ENCODE measurements around the gene EPHA4. TPM values are rescaled to one million over a fixed set of nuclear protein-coding genes. Genes with fewer than 3 reads are reported as not detected.

EPHA4 gene
- total RNA-seq, 1 donor from 2014 or later = 24.1 TPM

DNA sequence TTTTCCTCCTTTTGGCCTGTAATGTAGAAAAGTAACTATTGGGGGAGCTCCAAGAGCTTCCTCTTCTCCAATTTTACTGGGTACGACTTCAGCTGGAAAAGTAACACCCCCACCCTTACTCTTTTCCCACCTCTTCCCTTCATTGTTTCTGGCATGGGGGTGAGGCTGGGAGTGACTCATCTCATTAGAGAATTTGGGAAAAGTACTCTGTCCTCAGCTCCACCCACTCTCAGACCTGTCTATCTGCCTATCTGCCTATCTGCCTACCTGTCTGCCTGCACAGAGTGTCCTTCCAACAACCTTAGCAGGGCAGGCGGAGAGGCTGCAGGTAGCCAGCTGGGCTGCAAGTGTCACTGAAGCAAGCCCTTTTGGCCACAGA, 93.6 kb downstream of the EPHA4 start:
- Histone ChIP-seq H3K4me1 (no peaks in the 10 kb centered on the region), H3K4me3 (no peak overlapping the region), H3K27me3 (no peaks in the 10 kb centered on the region), H3K9me3 (no peaks in the 10 kb centered on the region), H3K36me3 (no peaks in the 10 kb centered on the region), H3K27ac (no peak overlapping the region)
- intact Hi-C loops (cut with DNase I) = no loop called here
- no peak for DNase-seq (ENCODE audit: extremely low spot score in 2 of 2)
- TF ChIP-seq, protein P1, sequence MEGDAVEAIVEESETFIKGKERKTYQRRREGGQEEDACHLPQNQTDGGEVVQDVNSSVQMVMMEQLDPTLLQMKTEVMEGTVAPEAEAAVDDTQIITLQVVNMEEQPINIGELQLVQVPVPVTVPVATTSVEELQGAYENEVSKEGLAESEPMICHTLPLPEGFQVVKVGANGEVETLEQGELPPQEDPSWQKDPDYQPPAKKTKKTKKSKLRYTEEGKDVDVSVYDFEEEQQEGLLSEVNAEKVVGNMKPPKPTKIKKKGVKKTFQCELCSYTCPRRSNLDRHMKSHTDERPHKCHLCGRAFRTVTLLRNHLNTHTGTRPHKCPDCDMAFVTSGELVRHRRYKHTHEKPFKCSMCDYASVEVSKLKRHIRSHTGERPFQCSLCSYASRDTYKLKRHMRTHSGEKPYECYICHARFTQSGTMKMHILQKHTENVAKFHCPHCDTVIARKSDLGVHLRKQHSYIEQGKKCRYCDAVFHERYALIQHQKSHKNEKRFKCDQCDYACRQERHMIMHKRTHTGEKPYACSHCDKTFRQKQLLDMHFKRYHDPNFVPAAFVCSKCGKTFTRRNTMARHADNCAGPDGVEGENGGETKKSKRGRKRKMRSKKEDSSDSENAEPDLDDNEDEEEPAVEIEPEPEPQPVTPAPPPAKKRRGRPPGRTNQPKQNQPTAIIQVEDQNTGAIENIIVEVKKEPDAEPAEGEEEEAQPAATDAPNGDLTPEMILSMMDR (IDR thresholded peaks at IDR 0.05) = no peak
- no peak for TF ChIP-seq POLR2AphosphoS5 (IDR thresholded peaks at IDR 0.05; ENCODE audit: insufficient read depth in 1 of 2, low read depth in 1 of 2)
- no peak for TF ChIP-seq POLR2A (IDR thresholded peaks at IDR 0.05)

DNA sequence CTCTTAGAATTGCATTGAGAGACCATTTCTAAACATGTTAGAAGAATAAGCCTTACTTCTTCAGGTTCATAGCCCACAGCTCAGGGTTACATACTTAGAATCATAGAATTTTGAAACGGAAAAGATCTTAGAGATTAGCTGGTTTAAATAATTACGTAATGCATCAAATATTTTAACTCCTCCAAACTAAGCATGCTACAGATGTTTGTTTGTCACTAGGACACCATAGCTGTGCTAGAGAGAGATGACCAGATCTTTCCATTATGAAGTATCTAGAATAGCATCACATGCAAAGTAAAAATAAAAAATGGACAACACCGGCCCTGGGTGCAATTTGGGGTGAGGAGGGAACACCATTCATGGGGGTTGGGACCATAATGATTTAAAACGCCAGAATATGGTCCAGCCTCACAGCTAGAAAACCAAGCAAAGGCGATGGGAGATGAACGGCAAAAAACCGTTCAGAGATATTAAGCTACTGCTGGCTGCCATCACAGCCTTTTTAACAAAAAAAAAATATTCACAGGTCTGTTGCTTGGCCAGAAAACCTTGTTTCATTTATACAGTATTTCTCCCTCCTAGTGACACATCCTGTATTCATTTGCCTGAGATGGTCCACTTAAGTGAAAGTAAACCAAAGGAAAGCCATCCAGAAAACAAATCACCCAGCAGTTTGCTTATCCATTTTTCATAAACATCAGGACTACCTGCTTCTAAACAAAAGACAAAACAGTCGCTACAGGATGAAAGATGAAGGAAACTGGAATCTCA, 94.2 kb downstream of the EPHA4 start:
- TF ChIP-seq, protein P1 (IDR thresholded peaks at IDR 0.05) = no peak
- TF ChIP-seq POLR2A (IDR thresholded peaks at IDR 0.05) (no peak), POLR2AphosphoS5 (IDR thresholded peaks at IDR 0.05; ENCODE audit: insufficient read depth in 1 of 2, low read depth in 1 of 2) (no peak)
- Histone ChIP-seq H3K27me3 (no peaks in the 10 kb centered on the region), H3K4me3 (no peak overlapping the region), H3K27ac (no peak overlapping the region), H3K36me3 (no peaks in the 10 kb centered on the region), H3K4me1 (no peaks in the 10 kb centered on the region), H3K9me3 (no peaks in the 10 kb centered on the region)
- no peak for DNase-seq (ENCODE audit: extremely low spot score in 2 of 2)
- intact Hi-C loops (cut with DNase I) = no loop called here

DNA sequence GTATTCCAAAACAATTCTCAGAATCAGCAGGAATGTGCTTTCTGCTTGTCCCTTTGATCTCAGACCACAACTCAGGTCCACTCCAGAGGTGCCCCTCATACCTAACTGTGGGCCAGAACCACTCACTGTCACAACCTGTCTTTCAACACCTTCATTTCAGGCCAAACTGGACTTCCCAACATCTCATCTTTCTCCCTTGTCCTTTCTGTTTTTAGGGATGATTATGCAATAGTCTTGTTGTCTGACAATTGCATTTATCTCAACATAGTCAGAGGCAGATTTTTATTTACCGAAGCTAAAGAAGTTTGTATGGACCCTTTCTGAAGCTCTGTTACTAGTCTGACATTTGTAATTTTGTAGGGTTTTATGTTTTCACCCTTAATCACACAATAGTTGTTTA, 95.9 kb downstream of the EPHA4 start:
- no peak for TF ChIP-seq POLR2AphosphoS5 (IDR thresholded peaks at IDR 0.05; ENCODE audit: insufficient read depth in 1 of 2, low read depth in 1 of 2)
- TF ChIP-seq, protein P1 (IDR thresholded peaks at IDR 0.05) = no peak
- TF ChIP-seq POLR2A (IDR thresholded peaks at IDR 0.05) = no peak
- Histone ChIP-seq H3K27me3 (no peaks in the 10 kb centered on the region), H3K27ac (no peak overlapping the region), H3K4me3 (no peak overlapping the region), H3K36me3 (no peaks in the 10 kb centered on the region), H3K4me1 (no peaks in the 10 kb centered on the region), H3K9me3 (no peaks in the 10 kb centered on the region)
- intact Hi-C loops (cut with DNase I) = no loop called here
- DNase-seq (ENCODE audit: extremely low spot score in 2 of 2) = no peak

DNA sequence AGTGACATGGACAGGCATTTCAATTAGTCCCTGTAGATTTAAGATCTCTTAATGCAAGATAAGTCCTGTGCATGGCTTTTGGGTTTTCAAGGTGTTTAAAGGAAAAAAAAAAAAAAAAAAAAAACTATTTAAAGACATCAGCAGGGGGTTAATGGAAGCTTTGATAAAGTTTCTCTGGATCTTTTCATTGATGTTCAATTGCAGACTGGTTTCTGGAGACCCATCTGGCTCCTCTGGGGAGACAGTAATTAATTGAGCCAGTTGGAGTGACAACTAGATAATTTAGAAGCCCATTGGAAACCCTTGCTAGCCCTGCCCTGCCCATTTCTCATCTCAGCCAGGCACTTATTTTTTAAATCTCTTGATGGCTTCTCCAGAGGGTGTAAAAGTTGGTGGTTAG, 98.7 kb downstream of the EPHA4 start:
- H3K4me1 ChIP-seq = no peaks in the 10 kb centered on the region
- H3K36me3 ChIP-seq = no peaks in the 10 kb centered on the region
- intact Hi-C loops (cut with DNase I) = no loop called here
- no peak for TF ChIP-seq POLR2AphosphoS5 (IDR thresholded peaks at IDR 0.05; ENCODE audit: insufficient read depth in 1 of 2, low read depth in 1 of 2)
- TF ChIP-seq, protein P1 (IDR thresholded peaks at IDR 0.05) = no peak
- no peak for TF ChIP-seq POLR2A (IDR thresholded peaks at IDR 0.05)
- H3K27me3 ChIP-seq = no peaks in the 10 kb centered on the region
- no peak overlapping the region for H3K4me3 ChIP-seq
- no peaks in the 10 kb centered on the region for H3K9me3 ChIP-seq
- H3K27ac ChIP-seq = no peak overlapping the region
- no peak for DNase-seq (ENCODE audit: extremely low spot score in 2 of 2)

DNA sequence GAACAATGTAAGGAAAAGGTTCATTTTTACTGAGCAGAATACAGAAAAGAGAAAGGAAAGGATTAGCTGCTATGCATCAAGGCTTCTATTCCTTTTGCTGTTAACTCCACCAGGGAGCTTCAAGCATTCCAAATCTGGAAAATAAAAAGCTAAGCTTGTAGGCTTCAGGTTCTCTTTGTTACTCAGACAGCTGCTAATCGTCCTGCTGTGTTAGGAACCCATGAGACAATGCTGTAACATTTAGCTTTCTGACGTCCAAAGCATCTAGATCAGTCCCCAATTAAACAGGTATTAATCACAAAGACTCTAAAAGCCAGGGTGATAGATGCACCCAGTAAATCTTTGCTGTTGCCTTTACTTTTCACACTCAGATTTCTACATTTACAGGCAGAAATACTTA, 103.8 kb downstream of the EPHA4 start:
- peaks cover 11% of the 10 kb centered on the region for H3K4me1 ChIP-seq
- no peaks in the 10 kb centered on the region for H3K36me3 ChIP-seq
- H3K4me3 ChIP-seq = no peak overlapping the region
- no peaks in the 10 kb centered on the region for H3K27me3 ChIP-seq
- no peak overlapping the region for H3K27ac ChIP-seq
- TF ChIP-seq, protein P1 (IDR thresholded peaks at IDR 0.05) = no peak
- TF ChIP-seq POLR2A (IDR thresholded peaks at IDR 0.05) (no peak), POLR2AphosphoS5 (IDR thresholded peaks at IDR 0.05; ENCODE audit: insufficient read depth in 1 of 2, low read depth in 1 of 2) (no peak)
- no peaks in the 10 kb centered on the region for H3K9me3 ChIP-seq
- no peak for DNase-seq (ENCODE audit: extremely low spot score in 2 of 2)
- intact Hi-C loops (cut with DNase I) = no loop called here

Data from vagina (tissue), 2 donors.